ENCODE data around the gene TRIML1.

TRIML1 gene

GRCh38 chr4:188190461-188190860, 51.2 kb downstream of the TRIML1 start:
- Histone ChIP-seq H3K9ac (ENCODE audit: low read depth, low read length) (no peak overlapping the region), H3K4me3 (ENCODE audit: low read depth in 1 of 2, low read length in 2 of 2) (no peak overlapping the region), H4K20me1 (ENCODE audit: insufficient read depth, low read length) (no peaks in the 10 kb centered on the region), H3K4me2 (ENCODE audit: insufficient read depth, low read length) (no peak overlapping the region), H3K9me3 (ENCODE audit: insufficient read depth, low read length, severe bottlenecking) (peaks cover 5% of the 10 kb centered on the region), H3K79me2 (ENCODE audit: insufficient read depth, low read length) (no peaks in the 10 kb centered on the region), H3K27me3 (ENCODE audit: insufficient read depth, low read length, poor library complexity) (no peaks in the 10 kb centered on the region), H3K36me3 (ENCODE audit: insufficient read depth, low read length) (no peaks in the 10 kb centered on the region), H3K4me1 (ENCODE audit: insufficient read depth, low read length) (no peaks in the 10 kb centered on the region), H3K27ac (ENCODE audit: low read length) (no peak overlapping the region), H2AFZ (ENCODE audit: low read depth, low read length) (no peak overlapping the region)
- no peak for DNase-seq
- ATAC-seq (ENCODE audit: insufficient read depth, low read depth): no peak
- TF ChIP-seq CTCF (IDR thresholded peaks at IDR 0.05; ENCODE audit: borderline replicate concordance, extremely low read depth, low read length, poor library complexity, severe bottlenecking) (no peak), EZH2 (IDR thresholded peaks at IDR 0.05; ENCODE audit: borderline replicate concordance, low read depth, low read length, severe bottlenecking) (no peak)

GRCh38 chr4:188194421-188194820, 55.2 kb downstream of the TRIML1 start:
- TF ChIP-seq EZH2 (IDR thresholded peaks at IDR 0.05; ENCODE audit: borderline replicate concordance, low read depth, low read length, severe bottlenecking) (no peak), CTCF (IDR thresholded peaks at IDR 0.05; ENCODE audit: borderline replicate concordance, extremely low read depth, low read length, poor library complexity, severe bottlenecking) (no peak)
- ATAC-seq (ENCODE audit: insufficient read depth, low read depth): no peak
- no peak overlapping the region for H3K4me2 ChIP-seq (ENCODE audit: insufficient read depth, low read length)

GRCh38 chr4:188195389-188195985, 56.2 kb downstream of the TRIML1 start:
- Histone ChIP-seq H3K9ac (ENCODE audit: low read depth, low read length) (no peak overlapping the region), H3K79me2 (ENCODE audit: insufficient read depth, low read length) (no peaks in the 10 kb centered on the region), H3K27ac (ENCODE audit: low read length) (no peak overlapping the region), H4K20me1 (ENCODE audit: insufficient read depth, low read length) (no peaks in the 10 kb centered on the region), H3K9me3 (ENCODE audit: insufficient read depth, low read length, severe bottlenecking) (peaks cover 3% of the 10 kb centered on the region), H3K4me1 (ENCODE audit: insufficient read depth, low read length) (no peaks in the 10 kb centered on the region), H3K4me2 (ENCODE audit: insufficient read depth, low read length) (no peak overlapping the region), H2AFZ (ENCODE audit: low read depth, low read length) (no peak overlapping the region), H3K27me3 (ENCODE audit: insufficient read depth, low read length, poor library complexity) (no peaks in the 10 kb centered on the region), H3K36me3 (ENCODE audit: insufficient read depth, low read length) (no peaks in the 10 kb centered on the region), H3K4me3 (ENCODE audit: low read depth in 1 of 2, low read length in 2 of 2) (no peak overlapping the region)
- TF ChIP-seq EZH2 (IDR thresholded peaks at IDR 0.05; ENCODE audit: borderline replicate concordance, low read depth, low read length, severe bottlenecking) (no peak), CTCF (IDR thresholded peaks at IDR 0.05; ENCODE audit: borderline replicate concordance, extremely low read depth, low read length, poor library complexity, severe bottlenecking) (no peak)
- DNase-seq (no peak), ATAC-seq (ENCODE audit: insufficient read depth, low read depth) (no peak)

More at GRCh38 chr4:188194421-188194820, 55.2 kb downstream of the TRIML1 start:
- H3K79me2 ChIP-seq (ENCODE audit: insufficient read depth, low read length): no peaks in the 10 kb centered on the region
- H4K20me1 ChIP-seq (ENCODE audit: insufficient read depth, low read length): no peaks in the 10 kb centered on the region
- H3K4me3 ChIP-seq (ENCODE audit: low read depth in 1 of 2, low read length in 2 of 2): no peak overlapping the region
- H3K27ac ChIP-seq (ENCODE audit: low read length): no peak overlapping the region
- no peak for DNase-seq
- no peaks in the 10 kb centered on the region for H3K4me1 ChIP-seq (ENCODE audit: insufficient read depth, low read length)
- no peaks in the 10 kb centered on the region for H3K27me3 ChIP-seq (ENCODE audit: insufficient read depth, low read length, poor library complexity)
- no peak overlapping the region for H2AFZ ChIP-seq (ENCODE audit: low read depth, low read length)
- H3K9me3 ChIP-seq (ENCODE audit: insufficient read depth, low read length, severe bottlenecking): peaks cover 5% of the 10 kb centered on the region
- no peaks in the 10 kb centered on the region for H3K36me3 ChIP-seq (ENCODE audit: insufficient read depth, low read length)
- no peak overlapping the region for H3K9ac ChIP-seq (ENCODE audit: low read depth, low read length)

Measured in DND-41 (cell line).